HUDEP-2 (cell line): ENCODE data around the gene SYT11.

ENCODE experiments used
- DNase-seq, 76 experiments: peaks; one replicate each; lab custom pipeline; 2025; ENCODE audit not compliant: unreplicated experiment in 76 of 76; lab: John Stamatoyannopoulos, UW

SYT11 gene

GRCh38 chr1:155859881-155860871, 809 bp downstream of the SYT11 start:
- DNase-seq: peak in 44 of 76 experiments; percentile 7 to 72 (median 30)

DNA sequence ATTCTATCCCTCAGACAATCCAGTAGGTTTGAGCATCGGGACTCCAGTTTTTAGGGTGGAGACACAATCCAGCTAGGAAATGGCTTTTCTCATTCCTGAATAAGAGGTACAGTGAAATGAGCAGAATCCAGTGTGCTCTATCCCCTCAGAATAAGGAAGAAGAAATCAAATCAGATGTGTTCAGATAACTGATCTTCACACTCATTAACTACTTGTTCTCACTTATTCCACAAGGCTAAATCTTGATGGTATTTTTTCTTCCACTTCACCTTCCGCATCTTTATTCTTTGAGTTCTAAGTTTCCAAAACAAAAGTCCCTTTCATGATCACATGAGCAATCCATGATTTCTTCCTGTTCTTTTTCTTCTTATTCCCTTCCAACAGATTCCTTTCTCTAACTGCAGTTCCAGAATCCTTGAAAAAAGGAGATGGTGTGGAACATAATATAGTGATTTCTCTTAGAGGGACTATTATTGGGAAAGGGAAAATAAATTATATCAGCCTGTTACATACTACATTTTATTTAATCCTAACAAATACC, 1.7 kb downstream of the SYT11 start:
- no peak for DNase-seq

DNA sequence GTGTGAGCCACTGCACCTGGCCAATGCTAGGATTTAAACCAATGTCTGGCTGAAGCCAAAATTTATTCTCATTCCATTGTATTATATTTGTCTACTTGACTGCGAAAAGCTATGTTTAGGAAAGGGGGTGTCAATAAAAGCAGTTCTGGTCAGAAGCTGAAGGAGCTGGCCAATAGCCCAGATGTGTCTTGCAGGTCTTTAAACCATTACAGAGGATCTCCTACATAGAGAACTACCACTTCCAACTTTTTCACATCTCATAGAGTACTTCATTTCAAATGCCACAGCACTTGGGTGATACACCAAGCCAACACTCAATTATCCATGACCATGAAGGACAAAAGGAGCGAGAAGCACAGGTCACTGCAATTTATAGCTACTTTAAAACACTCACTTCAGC, 2.5 kb downstream of the SYT11 start:
- no peak for DNase-seq

DNA sequence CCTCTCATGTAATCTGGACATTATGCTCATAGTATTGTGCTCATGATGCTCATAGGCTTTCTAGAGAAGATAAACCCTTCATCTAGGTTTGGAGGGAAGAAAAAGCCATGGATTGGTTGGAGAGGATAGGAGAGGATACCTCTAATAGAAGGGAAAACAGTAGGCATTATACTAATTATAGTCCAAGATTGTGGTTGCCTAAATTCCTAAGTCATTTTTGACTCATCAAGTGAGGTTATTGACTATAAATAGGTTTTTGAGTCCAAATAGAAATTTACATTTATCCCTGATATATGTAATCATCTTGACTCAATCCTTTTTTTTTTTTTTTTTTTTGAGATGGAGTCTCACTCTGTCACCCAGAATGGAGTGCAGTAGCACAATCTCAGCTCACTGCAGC, 5.0 kb downstream of the SYT11 start:
- no peak for DNase-seq

- no peak for DNase-seq
Measured at GRCh38 chr1:155867766-155868165, 8.4 kb downstream of the SYT11 start.

- DNase-seq: peak in 1 of 76 experiments; percentile 1
Measured at GRCh38 chr1:155871390-155871789, 12.0 kb downstream of the SYT11 start.

- no peak for DNase-seq
Measured at GRCh38 chr1:155872527-155872926, 13.2 kb downstream of the SYT11 start.

DNA sequence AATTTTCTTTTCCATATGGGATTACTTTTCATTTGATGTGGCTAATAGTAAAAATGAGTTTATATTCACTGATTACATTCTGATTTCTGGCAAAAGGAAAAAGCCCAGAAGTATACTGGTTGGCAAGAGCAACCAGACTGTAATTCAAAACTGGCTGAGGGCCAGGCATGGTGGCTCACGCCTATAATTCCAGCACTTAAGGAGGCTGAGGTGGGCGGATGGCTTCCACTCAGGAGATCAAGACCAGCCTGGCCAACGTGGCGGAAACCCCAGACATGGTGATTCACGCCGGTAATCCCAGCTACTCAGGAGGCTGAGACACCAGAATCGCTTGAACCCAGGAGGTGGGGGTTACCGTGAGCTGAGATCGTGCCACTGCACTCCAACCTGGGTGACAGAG, 14.5 kb downstream of the SYT11 start:
- peak in 2 of 76 experiments; percentile 6 to 8 for DNase-seq

GRCh38 chr1:155877945-155878344, 18.6 kb downstream of the SYT11 start:
- no peak for DNase-seq

DNA sequence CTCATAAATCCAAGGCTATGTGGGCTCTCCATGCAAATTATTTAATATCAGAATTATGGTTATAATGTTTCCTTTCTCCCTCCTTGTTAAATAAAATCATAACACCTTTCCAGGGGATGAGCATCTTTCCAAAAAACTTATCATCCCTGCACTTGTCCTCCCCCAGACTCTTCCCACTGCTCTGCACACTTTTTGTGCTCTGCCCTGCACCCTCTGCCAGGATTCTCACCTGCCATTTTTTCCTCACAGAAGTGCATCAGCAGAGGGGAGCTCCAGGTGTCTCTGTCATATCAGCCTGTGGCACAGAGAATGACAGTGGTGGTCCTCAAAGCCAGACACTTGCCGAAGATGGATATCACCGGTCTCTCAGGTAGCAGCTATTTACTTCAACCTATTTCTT, 20.9 kb downstream of the SYT11 start:
- no peak for DNase-seq

DNA sequence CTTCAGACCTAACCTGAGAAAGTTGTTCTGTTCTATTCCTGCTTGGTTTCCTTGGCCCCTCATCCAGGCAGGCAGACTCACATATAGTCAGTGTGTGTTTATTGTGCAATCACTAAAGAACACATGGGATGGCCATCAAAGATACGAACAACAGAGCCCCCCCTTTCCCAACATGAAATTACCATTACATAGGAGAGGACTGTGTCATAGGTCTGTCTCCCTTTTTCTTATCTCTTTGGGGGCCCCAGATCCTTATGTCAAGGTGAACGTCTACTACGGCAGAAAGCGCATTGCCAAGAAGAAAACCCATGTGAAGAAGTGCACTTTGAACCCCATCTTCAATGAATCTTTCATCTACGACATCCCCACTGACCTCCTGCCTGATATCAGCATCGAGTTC, 21.6 kb downstream of the SYT11 start:
- DNase-seq: no peak

- DNase-seq: no peak
Measured at GRCh38 chr1:155882235-155882634, 22.9 kb downstream of the SYT11 start.

GRCh38 chr1:155882766-155883165, 23.4 kb downstream of the SYT11 start:
- DNase-seq: no peak

GRCh38 chr1:155884031-155884960, 24.9 kb downstream of the SYT11 start:
- DNase-seq: no peak

GRCh38 chr1:155884982-155885381, 25.6 kb downstream of the SYT11 start:
- DNase-seq: no peak

GRCh38 chr1:155888481-155888880, 29.1 kb downstream of the SYT11 start:
- DNase-seq: no peak

- no peak for DNase-seq
Measured at GRCh38 chr1:155889566-155889965, 30.2 kb downstream of the SYT11 start.

- no peak for DNase-seq
Measured at GRCh38 chr1:155890251-155890650, 30.9 kb downstream of the SYT11 start.

- no peak for DNase-seq
Measured at GRCh38 chr1:155892796-155893195, 33.4 kb downstream of the SYT11 start.

DNA sequence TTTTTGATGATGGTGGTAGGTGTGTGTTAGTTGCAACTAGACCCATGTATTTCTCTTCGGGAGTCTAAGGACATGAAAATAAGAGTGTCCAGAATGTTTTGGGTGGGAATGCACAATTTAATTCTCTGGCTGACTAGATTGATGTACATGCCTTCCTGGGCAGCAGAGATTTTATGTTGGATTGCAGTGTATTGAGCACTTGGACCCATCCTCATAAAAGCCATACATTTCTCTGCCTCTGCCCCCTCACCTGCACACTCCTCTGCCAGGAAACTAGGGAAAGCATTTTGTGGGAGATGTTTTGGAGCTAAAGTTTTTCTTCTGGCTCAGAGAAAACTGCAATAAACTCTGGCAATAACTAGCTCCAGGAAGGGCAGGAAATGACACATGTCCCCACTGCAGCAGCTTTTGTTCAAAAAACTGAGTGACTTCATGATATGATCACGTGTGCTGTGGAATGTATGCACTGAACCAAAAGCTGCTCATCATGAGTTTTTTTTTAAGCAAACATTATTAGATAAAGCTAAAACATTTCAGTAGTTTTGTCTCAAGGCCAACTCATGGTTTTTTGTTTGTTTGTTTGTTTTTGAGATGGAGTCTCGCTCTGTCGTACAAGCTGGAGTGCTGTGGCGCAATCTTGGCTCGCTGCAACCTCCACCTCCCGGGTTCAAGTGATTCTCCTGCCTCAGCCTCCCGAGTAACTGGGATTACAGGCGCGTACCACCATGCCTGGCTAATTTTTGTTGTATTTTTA, 34.2 kb downstream of the SYT11 start:
- DNase-seq: no peak
